Left colon (tissue), 2 donors: Measurements from ENCODE around the gene SOWAHC. TPM values are rescaled to one million over a fixed set of nuclear protein-coding genes. Genes with fewer than 3 reads are reported as not detected.
"Not testable (repeated sequence)": the region's sequence is repeated elsewhere in the genome, so short reads cannot be mapped to it uniquely, and the experiment has no call there.

ENCODE experiments used
- ATAC-seq: fragments of 200-7000 bp; cut with Tn5 transposase; one replicate; pipeline ENCODE4 v1.9.1; 2020; ENCODE audit warnings: mild to moderate bottlenecking, moderate library complexity
- DNase-seq, 2 donors: peaks; one replicate each; pipeline ENCODE4 v3.0.0-alpha.2; 2020
- intact Hi-C, 2 donors: fragments of 100-400 bp; cut with DNase I in 1 of 2; cut with micrococcal nuclease in 1 of 2; formaldehyde crosslinking; loops; one replicate each; pipeline versions ENCODE4 v1.11.2 to v1.14.0; 2022; cut with DNase I, micrococcal nuclease
- total RNA-seq, 2 donors: library from RNA; stranded (reverse); fragmentation: NEBNext Ultra II Directional; extraction: Animal tissue kit (Norgen Biotek cat#: 25700); gene quantifications; one replicate each; pipeline ENCODE4 v1.2.1, GENCODE V29; 2021
- donor health status: DM: no; HTN: no; CAD: no.
- donor health status: DM: yes; HTN: yes; CAD: no.

The SOWAHC gene
- total RNA-seq, 2 donors from 2014 or later, result 42.4 to 55.8 TPM

DNA sequence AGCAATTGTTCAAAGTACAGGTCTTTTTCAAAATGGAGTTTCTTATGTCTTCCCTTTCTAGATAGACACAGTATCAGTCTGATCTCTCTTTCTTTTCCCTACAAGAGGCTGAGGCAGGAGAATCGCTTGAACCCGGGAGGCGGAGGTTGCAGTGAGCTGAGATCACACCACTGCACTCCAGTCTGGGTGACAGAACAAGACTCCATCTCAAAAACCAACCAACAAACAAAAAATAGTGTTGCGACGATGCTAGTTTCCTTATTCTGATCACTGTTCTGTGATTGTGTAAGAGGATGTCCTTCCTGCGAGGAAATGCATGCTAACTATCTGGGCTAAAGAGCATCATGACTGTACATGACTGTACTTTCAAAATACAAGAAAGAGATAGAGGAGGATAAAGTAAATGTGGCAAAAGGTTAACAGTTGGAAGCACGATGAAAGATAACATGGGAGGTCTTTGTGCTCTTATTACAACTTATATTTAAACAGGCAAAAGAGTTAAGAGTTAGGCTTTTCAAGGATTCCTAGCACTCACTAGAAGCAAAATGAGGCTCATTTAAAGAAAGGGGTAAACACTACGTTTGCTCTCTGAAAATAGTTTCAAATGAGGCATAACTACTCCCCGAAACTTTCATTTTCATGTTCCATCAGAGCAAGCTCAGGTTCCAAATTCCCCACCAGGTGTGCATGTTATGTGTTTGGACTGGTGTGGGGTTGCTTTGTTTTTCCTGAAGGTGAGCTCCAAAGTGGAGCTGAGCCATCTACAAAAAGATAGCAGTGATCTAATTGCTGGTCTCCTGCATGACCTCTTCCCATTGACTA is 23.8 kb downstream of the SOWAHC start:
- DNase-seq (no peak), ATAC-seq (no peak)
- intact Hi-C loops, result no loop called here

DNA sequence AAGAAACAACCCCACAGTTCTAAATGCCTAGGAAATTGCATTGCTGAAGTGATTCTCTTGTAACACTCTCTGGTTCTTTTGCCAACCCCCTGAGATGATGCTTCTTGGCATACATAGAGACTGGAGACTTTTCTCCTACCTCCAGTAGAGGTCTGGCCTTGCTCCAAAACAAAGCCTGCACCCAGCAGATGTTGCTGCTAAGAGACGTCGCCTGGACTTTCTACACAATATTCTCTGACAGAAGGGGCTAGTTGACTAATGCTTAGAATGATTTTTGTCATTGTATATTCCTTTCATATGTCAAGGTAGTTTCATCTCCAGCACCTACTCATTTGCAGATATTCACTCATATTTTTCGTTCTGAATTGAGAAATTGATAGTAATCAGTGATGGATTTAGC is 24.6 kb downstream of the SOWAHC start:
- peak in 1 of 2 donors; percentile 27 for DNase-seq
- peak; percentile 44 for ATAC-seq
- intact Hi-C loops, result no loop called here

DNA sequence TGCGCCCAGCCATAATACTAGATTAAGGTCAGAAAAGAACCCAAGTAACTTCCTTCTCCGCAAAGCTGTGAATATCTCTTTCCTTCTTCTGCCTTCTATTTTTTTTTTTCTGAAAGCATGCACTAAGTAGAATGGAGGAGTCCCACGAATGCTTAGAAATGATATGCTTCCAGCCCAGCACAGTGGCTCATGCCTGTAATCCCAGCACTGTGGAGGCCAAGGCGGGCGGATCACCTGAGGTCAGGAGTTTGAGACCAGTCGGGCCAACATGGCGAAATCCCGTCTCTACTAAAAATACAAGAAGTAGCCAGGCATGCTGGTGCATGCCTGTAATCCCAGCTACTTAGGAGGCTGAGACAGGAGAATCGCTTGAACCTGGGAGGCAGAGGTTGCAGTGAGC is 25.8 kb downstream of the SOWAHC start:
- ATAC-seq, DNase-seq, intact Hi-C loops: not testable (repeated sequence)

DNA sequence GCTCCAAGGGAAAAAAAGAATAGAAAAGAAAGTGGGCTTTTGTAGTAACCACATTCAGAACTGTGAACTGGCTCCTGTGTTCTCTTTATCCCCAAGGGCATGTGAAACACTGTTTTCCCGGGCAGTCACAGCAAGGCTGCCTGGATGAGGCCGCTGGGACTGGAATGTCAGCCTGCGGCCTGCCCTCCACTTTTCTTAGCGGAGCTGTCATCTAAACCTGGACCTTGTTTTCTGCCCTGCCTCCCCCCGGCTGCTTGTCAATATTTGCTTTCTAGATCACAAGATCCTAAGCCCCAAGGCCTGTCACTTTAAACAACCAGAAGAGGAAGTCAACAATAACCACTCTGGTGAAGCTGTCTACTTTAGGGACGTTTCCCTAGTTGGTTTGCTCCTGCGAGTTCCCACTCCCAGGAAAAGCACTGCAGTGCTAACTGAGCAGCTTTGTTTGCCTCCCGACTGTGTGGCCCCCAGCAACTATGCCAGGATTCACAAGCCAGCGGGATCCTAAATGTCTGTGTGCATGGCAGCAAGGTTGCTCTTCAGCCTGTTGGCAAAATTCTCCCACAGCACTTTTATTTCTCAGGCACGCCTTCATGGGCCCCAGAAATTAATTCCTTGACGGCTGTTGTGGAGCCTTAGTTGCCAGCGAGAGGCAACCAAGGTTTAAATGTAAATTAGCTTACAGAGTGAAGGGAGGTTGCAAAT is 30.6 kb downstream of the SOWAHC start:
- peak; percentile 96 for ATAC-seq
- intact Hi-C loops, result no loop called here
- peak; percentile 71 to 74 for DNase-seq

DNA sequence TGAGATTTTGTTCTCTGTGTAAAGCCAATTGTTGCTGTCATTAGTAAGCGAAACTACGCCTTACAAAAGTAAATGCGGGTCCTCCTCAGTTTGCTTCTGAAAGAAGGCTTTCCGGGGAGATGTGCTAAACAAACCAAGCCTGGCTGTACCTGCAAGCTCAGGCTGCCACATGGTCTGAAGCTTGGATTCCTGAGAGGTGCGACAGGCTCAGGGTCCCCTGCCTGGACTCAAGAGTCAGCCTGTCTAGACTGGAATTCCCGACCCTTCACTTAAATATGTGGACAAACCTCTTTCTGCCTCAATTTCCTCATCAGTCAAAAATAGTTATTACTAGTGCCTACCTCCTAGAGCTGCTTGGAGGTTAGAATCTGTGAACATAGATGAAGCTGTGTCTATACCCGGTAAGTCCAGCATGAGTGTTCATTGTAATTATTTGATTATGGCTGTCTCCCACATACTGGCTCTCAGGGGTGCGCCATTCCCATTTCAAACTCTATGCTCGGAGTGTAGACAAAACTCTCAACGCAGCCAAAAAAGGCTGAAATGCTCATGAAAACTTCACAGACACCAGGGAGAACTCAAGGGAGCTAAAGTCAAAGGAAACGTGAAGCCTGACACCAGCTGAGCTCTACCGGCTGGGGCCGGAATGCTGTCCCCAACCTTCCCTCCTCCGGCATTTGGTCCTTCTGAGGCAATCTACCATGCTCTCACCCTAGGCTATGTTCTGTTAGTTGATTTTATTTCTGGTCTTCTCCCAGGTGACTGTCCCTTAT is 31.4 kb downstream of the SOWAHC start:
- intact Hi-C loops, result no loop called here
- no peak for ATAC-seq
- no peak for DNase-seq

DNA sequence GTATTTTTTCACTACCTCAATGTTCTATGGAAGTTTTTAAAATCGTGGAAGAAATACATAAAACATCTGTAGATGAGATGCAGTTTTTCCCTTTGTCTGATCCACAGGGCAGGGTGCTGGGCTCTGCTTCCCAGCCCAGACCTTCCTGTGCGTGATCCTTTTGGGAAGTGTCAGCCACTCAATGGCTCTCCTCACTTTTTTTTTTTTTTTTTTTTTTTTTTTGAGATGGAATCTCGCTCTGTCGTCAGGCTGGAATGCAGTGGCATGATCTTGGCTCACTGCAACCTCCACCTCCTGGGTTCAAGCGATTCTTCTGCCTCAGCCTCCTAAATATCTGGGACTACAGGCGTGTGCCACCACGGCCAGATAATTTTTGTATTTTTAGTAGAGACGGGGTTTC is 32.8 kb downstream of the SOWAHC start:
- intact Hi-C loops, result no loop called here
- no peak for ATAC-seq
- DNase-seq, result no peak

DNA sequence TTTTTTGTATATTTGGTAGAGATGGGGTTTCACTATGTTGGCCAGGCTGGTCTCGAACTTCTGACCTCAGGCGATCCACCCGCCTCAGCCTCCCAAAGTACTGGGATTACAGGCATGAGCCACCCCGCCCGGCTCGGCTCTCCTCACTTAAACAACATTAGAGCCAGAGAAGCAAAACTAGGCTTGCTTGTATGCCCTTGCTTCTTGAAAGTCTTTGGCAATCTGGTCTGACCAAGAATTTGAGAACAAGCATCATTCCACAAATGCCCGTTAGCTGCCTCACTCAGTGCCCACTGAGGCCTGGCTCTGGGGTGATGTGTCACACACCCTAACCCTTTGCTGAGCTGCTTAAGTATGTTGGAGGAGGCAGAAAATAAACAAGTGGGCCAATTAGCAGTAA is 33.5 kb downstream of the SOWAHC start:
- DNase-seq (no peak), ATAC-seq (no peak)
- intact Hi-C loops, result no loop called here

DNA sequence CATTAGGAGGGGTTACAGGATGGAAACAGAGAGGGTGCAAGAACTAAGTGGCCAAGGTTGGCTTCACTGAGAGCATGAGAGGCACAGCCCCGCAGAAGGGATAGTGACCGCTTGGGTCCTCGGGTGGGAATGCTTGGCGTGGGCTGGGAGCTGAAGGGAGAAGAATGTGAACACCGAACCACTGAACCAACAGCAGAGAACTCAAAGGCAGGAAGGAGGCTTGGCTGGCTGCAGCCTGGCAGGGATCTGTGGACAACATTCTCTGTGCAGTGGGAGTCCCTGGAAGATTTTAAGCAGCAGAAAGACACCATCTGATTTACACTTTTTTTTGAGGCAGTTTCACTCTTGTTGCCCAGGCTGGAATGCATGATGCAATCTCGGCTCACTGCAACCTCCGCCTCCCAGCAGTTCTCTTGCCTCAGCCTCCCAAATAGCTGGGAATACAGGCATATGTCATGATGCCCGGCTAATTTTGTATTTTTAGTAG is 33.9 kb downstream of the SOWAHC start:
- DNase-seq, result no peak
- ATAC-seq, result no peak
- intact Hi-C loops, result no loop called here

DNA sequence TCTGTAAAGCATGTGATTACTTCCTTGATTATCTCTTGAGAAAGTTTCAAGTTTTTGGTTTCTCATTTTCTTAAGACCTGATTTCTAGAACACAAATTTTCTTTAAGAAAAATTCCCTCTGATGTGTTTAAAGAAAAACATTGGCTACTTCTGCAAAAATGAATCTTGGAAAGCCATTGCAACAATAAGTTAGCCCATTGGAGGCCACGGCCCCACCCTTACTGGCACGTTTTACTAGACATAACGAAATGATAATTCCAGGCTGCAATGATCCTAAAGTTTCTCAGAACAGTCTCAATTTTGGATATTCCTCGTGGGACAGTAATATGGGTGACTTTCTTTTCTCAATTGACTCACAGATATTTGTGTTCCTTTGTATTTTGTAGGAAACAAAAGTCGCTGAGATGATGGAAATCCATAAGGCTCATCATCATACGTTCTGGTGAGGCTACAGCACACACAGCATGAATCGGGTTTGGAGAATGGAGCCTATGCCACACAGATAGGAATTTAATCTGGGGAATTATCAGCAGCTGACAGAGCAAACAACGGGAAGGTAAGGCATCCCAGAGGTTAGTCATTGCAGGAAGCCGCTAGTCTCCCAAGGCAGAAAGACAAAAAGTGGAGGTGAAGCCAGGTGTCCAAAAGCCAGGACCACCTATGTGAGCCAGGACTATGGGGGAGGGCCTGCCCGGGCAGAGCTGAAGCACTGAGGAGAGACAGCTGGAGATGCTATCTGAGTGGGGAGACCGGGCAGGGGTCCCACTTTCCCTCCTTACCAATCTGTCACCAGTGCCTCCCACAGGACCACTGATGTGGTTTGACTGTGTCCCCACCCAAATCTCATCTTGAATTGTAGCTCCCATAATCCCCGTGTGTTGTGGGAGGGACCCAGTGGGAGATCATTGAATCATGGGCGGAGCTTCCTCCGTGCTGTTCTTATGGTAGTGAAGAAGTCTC is 35.9 kb downstream of the SOWAHC start:
- intact Hi-C loops, result no loop called here
- ATAC-seq, result no peak
- DNase-seq, result no peak

DNA sequence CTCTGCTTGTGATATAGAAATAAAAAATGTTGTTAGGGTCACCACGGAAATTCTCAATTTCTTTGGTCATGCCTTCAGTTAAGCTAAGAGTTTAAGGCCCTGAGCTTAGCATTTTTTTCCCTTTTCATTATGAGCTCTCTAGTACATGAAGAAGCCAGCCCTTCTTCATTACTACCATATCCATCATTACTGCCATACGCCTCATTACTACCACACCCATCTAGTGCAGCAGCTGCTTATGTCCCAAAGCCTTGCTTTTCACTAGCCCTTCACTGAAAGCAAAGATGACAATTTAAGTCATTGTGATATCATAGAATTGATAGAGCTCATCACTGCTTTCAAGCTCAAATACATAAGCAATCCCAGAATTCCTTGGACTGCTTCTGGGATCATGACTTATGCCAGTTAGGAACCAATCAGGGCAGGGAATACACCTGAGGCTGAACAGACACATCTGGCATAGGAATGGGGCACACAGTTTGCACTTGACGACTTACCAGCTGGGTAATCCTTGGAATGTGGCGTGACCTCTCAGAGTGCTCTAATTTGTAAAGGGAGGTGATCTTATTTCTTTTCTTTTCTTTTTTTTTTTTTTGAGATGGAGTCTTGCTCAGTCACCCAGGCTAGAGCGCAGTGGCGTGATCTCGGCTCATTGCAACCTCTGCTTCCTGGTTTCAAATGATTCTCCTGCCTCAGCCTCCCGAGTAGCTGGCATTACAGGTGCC is 40.3 kb downstream of the SOWAHC start:
- no peak for ATAC-seq
- intact Hi-C loops, result no loop called here

DNA sequence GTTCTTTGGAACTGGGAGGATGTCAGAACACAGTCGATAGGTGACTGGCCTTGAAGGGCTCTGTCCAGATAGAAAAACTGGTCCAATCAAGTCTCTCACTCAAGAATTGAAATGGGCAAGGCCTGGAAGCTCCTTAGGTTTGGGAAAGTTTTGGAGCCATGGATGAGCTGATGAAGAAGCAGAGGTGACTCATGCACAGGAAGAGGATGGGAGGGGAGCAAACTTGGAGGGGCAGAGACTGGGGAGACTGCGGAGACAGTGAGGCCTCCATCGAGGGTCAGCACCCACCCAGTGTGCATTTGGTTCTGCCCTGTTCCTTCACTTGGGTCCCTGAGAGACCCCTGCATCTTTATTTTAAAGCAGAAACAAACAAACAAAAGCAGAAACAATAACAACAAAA is 41.1 kb downstream of the SOWAHC start:
- DNase-seq (no peak), ATAC-seq (no peak)
- intact Hi-C loops, result no loop called here

More for the DNA sequence above, 40.3 kb downstream of the SOWAHC start:
- no peak for DNase-seq

DNA sequence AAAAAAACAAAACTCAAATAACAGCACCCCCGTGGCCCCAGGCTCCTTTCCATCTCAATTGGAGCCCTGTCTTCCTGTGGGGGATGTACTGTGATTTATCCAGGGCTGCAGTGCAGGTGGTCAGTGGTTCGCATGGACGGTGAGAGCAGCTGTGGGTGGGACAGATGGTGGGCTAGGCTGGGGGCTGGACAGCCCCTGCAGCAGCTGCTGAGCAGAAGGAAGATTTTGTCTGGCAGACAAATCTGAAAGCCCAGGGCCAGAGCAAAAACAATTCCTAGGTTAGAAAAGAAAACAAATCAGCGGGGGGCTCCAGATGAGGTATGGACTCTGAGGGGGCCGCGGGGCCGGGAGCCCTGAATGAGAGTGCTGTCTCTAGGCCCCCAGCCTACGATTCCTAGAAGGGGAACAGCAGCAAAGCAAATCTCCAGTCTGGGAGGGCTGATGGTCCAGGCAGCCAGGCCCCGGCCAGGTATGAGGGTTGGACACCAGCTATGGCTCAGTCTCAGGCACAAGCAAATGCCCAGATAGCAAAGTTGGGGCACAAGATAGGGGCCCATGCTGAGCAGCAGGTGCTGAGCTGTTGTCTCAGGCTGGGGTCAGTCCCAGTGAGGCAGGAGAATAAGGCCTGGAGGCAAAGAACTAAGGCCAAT is 45.4 kb downstream of the SOWAHC start:
- intact Hi-C loops, result no loop called here
- ATAC-seq, result no peak
- DNase-seq, result no peak

DNA sequence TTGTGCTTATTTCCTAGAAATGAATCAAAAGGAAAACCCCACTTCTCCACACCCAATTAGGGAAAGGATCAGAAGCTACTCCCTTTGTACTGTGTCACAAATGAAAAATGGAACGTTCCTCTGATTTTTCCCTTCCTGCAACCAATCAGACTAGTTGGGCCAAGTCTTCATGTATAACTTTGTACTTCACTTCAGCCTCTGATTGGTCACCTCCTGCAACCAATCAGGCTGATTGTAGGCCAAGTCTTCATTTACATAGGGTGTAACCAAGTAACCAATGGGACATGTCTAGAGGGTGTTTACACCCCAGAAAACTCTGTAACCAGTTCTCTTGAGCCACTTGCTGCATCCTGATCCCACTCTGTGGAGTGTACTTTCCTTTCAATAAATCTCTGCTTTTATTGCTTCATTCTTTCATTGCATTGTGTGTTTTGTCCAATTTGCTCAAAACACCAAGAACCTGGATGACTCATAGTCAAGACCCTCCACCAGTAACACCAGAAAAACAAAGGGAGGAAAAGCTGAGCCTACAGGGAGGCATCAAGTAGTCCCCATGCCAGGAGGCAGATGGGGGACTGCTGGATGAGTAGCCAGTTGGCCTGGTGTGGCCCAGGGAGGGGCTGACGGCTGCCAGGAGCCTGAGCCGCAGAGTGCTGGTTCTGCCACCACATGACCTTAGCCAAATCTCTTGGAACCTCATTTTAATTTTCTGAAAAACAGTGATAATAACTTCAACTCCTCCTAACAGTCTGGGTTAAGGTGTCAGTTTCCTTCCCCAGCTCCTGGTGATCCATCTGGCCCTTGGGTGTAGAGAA is 46.1 kb downstream of the SOWAHC start:
- ATAC-seq (peak; percentile 33), DNase-seq (no peak)
- intact Hi-C loops, result no loop called here

DNA sequence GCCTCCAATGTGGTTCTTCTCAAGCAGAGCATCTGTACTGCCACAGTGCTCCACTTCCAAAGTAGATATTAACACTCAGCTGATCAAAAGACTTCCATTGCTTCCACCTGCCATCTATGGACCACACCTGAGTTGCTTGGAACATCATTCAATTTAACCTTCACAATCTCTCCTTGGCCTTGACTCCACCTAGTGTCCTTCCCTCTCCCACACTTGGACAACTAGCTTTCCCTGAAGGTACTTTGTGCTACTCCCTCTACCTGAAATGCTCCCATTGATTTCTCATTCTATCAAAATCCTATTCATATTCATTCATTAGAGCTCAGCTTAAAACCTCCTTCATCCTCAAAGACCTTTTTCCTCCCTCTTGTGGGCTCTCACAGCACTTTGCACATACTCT is 48.7 kb downstream of the SOWAHC start:
- DNase-seq, result no peak
- intact Hi-C loops, result no loop called here
- peak; percentile 82 for ATAC-seq

DNA sequence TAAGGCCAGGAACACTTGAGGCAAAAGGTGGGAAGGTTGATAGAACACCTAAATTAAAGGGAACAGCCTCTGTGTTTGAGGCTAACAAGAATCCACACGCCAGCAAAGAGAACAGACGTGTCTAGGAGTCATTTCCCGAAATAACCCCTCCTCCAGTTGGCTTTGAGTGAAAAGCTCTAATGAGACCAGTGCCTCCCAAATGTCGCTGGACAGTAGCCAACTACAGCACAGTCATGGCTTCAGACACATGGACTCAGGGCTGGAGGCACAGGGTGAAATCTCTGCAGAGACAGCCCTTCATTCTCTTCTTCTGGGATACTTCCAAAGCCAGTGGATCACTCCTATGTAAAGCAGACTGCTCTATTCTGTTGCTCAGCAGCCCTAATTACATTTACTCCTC is 49.6 kb downstream of the SOWAHC start:
- no peak for DNase-seq
- intact Hi-C loops, result no loop called here
- ATAC-seq, result peak; percentile 26

DNA sequence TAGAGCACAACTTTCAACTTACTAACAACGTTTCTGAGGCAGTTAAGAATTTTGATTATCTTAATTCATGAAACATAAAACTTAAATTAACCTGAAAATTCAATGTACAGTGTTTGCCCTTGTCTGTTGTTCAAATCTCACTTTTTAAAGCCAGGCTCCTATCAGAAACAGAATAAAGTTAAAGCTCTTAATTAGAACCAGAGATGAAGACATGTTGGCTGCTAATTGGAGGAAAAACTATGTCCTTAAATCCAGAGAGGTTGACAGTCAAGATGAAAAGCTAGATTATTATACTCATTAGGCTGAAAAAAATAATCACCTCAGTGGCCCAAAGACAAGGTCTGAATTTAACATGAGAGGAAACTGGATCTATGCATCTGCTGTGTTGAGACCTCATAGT is 52.3 kb downstream of the SOWAHC start:
- intact Hi-C loops, result no loop called here
- no peak for ATAC-seq
- no peak for DNase-seq
